SIG-M5 treated with dmso at 0.1 percent for 504 hours (cell line): ENCODE data around the gene PHF2.
"Not testable (repeated sequence)": the region's sequence is repeated elsewhere in the genome, so short reads cannot be mapped to it uniquely, and the experiment has no call there.

ENCODE experiments used
- DNase-seq: peaks from one replicate; lab custom pipeline; 2025; ENCODE audit not compliant: unreplicated experiment; lab: John Stamatoyannopoulos, UW

The PHF2 gene

DNA sequence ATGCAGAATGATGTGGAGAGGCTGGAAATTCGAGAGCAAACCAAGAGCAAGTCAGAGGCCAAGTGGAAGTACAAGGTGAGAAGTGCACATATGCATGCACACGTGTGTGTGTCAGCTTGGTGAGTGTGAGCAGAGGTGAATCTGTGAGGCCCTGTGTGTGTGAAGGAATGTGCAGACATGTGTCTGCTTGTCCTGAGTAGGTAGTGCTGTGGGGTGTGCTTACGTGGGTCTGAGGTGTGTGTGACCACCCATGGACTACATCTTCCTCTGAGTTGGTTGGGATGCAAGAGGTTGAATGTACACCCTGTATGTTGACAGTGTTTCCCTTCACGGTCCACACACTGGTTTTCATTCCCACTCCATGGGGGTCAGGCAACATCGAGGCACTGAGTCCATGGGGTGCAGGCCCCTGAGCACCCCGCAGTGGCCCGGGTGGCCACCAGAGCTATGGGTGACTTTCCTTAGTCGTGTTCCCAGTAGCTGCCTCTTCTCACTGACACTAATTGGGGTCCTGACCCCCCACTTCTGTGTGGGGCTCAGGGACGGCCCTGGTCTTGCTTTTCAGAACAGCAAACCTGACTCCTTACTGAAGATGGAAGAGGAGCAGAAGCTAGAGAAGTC lies 86.7 kb downstream of the PHF2 start:
- no peak for DNase-seq

DNA sequence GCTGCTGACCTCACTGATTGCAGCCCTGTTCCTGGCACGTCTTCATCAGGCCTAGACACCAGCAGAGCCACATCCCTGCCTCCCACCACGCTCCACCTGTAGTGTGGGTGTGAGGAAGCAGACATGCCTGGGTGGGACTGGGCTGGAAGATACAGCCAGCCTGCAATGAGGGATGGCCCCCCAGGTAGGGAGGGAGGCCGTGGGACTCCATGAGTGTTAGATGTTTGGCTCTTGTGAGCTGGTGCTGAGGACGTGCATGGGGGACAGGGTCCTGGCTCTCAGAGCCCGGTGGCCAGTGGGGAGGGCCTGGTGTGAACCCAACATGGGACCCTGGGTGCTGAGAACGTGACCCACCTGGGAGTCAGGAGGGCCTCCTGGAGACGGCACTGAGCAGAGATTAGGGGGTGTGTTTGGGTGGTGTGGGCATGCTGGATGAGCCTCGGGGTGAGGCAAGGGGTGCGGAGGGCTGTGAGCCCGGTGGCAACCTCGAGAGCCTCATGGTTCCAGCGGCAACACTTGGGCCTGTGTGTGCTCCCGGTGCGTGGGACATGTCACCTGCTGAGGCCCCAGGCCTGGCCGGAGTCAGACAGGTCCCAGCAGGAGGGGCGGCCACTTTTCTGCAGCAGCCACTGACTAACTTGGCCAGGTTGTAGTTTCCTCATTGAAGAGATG lies 87.6 kb downstream of the PHF2 start:
- DNase-seq: no peak

DNA sequence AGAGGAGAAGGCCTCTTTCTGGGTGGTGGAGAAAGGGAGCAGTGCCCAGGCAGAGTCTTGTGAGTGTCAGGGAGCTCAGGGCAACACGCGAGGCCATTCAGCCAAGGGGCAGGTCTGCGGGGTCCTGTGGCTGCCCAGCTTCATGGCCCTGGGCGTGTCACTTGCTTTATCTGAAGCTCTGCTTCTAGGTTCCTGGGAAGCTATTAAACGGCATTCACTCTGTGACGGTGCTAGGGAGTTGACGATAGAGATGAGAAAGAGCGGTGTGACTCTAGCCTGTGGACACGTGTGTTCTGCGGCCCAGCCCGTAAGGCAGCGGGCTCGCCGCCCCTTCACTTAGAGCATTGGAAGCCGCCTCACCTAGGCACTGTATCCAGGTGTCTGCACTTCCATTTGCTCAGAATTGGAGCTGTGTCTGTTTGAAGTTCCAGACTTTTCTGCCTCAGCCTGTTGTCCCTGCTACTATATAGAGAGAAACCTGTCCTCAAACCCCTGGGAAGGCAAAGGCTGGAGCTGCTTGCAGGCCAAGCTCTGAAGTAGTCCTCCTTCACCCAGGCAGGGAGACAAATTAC lies 88.3 kb downstream of the PHF2 start:
- DNase-seq: no peak

GRCh38 chr9:93665128-93665636 lies 88.8 kb downstream of the PHF2 start:
- no peak for DNase-seq

GRCh38 chr9:93665637-93666438 lies 89.5 kb downstream of the PHF2 start:
- no peak for DNase-seq

GRCh38 chr9:93666439-93666784 lies 90.0 kb downstream of the PHF2 start:
- not testable (repeated sequence) for DNase-seq

DNA sequence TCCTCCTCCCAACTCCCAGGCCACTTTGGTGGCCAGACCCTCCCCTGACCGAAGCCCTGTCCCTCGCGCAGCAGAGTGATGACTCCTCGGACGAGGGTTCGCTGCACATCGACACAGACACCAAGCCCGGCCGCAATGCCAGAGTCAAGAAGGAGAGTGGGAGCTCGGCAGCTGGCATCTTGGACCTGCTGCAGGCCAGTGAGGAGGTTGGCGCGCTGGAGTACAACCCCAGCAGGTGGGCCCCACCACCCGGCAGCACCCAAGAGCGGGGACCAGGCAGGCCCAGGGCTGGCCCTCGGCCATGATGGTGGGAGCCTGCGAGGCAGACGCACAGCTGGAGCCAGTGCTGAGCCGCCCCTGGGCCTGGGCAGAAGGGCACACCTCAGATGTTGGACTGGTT lies 90.6 kb downstream of the PHF2 start:
- no peak for DNase-seq

- no peak for DNase-seq
Measured at GRCh38 chr9:93667627-93668026, 91.2 kb downstream of the PHF2 start.

GRCh38 chr9:93668261-93668871 lies 92.0 kb downstream of the PHF2 start:
- no peak for DNase-seq

- no peak for DNase-seq
Measured at GRCh38 chr9:93669116-93669957, 93.0 kb downstream of the PHF2 start.

- no peak for DNase-seq
Measured at GRCh38 chr9:93669958-93670207, 93.5 kb downstream of the PHF2 start.

DNA sequence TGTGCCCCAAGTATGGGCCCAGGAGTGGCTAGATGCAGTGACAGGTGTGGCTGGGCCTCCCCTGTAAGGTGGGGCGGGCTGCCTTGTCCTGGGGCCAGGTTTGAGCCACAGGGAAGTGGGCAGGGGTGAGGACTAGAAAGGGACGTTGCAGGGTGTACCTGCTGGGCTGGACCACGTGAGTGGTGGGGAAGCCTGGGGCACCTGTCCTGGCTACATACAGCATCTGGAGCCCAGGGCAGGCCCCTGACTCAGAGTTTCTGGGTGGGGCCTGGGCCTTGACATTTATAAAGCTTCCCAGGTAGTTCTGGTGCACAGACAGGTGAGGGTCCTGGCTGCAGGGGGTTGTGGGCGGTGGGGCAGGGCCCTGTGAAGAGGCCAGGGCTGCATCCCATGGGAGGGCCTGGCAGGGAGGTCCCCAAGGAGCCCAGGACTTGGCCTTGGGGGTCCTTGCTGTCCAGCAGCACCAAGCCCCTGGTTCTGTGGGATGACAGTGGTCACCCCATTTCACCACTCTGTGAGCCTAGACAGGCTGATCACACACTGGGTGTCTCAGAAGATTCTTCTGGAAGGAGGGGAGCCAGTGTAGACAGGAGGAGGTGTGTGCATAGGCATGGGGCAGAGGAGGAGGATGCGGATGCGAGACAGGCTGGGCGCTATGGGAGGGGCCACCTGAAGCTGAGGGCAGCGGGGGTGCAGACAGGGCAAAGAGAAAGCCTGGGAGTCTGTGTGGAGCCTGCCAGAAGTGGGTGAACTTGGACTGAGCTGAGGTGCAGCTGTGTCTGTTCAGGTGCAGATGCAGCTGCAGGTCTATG lies 94.0 kb downstream of the PHF2 start:
- DNase-seq: no peak

DNA sequence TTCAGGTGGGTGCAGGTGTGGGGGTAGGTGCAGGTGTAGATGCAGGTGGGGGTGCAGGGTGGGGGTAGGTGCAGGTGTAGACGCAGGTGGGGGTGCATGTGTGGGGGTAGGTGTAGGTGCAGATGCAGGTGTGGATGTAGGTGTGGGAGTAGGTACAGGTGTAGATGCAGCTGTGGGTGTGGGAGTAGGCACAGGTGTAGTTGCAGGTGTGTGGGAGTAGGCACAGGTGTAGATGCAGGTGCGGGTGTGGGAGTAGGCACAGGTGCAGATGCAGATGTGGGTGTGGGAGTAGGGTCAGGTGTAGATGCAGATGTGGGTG lies 94.6 kb downstream of the PHF2 start:
- no peak for DNase-seq

DNA sequence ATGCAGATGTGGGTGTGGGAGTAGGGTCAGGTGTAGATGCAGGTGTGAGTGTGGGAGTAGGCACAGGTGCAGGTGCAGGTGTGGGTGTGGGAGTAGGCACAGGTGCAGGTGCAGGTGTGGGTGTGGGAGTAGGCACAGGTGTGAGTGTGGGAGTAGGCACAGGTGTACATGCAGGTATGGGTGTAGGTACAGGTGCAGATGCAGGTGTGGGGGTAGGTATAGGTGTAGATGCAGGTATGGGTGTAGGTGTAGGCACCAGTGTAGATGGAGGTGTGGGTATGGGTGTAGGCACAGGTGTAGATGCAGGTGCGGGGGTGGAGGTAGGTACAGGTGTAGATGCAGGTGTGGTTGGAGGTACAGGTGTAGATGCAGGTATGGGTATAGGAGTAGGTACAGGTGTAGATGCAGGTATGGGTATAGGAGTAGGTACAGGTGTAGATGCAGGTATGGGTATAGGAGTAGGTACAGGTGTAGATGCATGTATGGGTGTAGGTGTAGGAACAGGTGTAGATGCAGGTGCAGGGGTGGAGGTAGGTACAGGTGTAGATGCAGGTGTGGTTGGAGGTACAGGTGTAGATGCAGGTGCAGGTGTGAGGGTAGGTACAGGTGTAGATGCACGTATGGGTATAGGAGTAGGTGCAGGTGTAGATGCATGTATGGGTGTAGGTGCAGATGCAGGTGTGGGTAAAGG lies 96.1 kb downstream of the PHF2 start:
- not testable (repeated sequence) for DNase-seq

- no peak for DNase-seq
Measured at GRCh38 chr9:93673021-93673838, 96.8 kb downstream of the PHF2 start.

- no peak for DNase-seq
Measured at GRCh38 chr9:93673839-93674334, 97.5 kb downstream of the PHF2 start.

DNA sequence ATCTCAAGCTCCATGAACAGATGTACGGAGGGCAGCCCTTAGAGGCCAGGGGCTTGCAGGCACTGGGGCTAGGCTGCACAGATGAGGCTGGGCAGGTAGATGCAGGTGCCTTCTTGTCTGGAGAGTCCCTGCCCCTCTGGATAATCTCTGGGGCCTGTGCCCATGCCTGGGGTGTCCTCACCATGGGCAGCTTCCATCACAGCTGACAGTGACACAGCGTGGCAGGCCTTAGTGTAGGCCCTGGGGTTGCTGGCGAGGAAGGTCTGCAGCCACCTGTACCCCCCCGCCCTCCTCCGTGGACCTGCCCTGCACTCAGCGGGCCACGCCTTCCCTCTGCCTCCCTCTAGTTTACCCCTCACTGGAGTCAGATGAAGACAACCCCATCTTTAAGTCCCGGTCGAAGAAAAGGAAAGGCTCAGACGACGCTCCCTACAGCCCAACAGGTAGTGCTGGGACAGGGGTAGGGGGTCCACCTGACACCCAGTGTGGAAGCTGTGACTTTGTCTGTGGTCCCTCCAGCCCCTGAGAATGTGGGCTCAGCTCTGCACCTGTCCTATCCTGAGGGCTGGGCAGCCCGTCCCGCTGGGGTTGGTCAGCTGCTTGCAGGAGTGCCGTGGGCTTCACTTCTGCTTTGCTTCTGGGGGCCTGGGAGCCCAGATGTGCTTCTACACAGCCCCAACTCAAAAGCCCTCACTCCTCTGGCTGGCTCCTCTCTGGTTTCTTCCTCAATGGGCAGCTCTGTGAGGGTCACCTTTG lies 98.4 kb downstream of the PHF2 start:
- no peak for DNase-seq
